HCT116 (cell line): ENCODE results near the gene CACNB1. TPM values are rescaled to one million over a fixed set of nuclear protein-coding genes. Genes with fewer than 3 reads are reported as not detected.

Experiments
- ATAC-seq: fragments of 200-7000 bp; cut with Tn5 transposase; 2 replicates; pipeline ENCODE4 v1.9.1; 2020; ENCODE audit warnings: mild to moderate bottlenecking, moderate library complexity
- BruUV-seq: library from RNA; stranded (reverse); fragments of 400-500 nt; replicated peaks from 2 replicates; lab custom pipeline; 2021; lab: Mats Ljungman, UMichigan
- CTCF ChIA-PET: fragments of 300-600 bp; sonication (Branson Sonifier 250); formaldehyde crosslinking; loops from one replicate; lab custom pipeline; 2021; ENCODE audit warnings: antibody characterized with exemption; lab: Charles Lee
- POLR2A ChIA-PET: fragments of 300-600, 350-600 bp; sonication (Branson Sonifier 250); formaldehyde crosslinking; loops from one replicate; lab custom pipeline; 2021; ENCODE audit warnings: antibody characterized with exemption; lab: Charles Lee
- RAD21 ChIA-PET, 2 experiments: fragments of 300-600 bp; sonication (Branson Sonifier 250); formaldehyde crosslinking; loops; one replicate each; lab custom pipeline; 2023; ENCODE audit warnings: low total read pairs in 2 of 2; ENCODE audit not compliant: uncharacterized antibody in 2 of 2, unreplicated experiment in 2 of 2, low non-redundant PET in 1 of 2; lab: Charles Lee
- DNase-seq: peaks from one replicate; pipeline ENCODE4 v3.0.0-alpha.2; 2010; ENCODE audit warnings: low read depth, low spot score
- H2AFZ ChIP-seq: fragments of 200-600 bp; shearing (Covaris generic), sonication (generic); 2 replicates; pipeline ENCODE4 v1.6.1; 2017; ENCODE audit warnings: low read depth, mixed run types, mixed read lengths, antibody characterized with exemption, low read length; ENCODE audit not compliant: poor library complexity, severe bottlenecking
- H3K27ac ChIP-seq: 2 replicates; pipeline ENCODE4 v1.5.1; 2012; ENCODE audit warnings: low read depth, low read length
- H3K27me3 ChIP-seq: fragments of 200-600 bp; sonication (generic); 2 replicates; pipeline ENCODE4 v1.6.1; 2016; ENCODE audit warnings: mixed run types, low read length, mixed read lengths; ENCODE audit not compliant: insufficient read depth
- H3K36me3 ChIP-seq, 2 experiments: fragments of 200-500 bp in 1 of 2; fragments of 200-600 bp in 1 of 2; sonication (Bioruptor generic) in 1 of 2; sonication (generic) in 1 of 2; 2 replicates each; pipeline versions ENCODE4 v1.5.1 to v1.6.1; 2014 to 2016; ENCODE audit warnings: low read length in 2 of 2, inconsistent platforms in 1 of 2, mixed read lengths in 1 of 2, mixed run types in 1 of 2; ENCODE audit not compliant: insufficient read depth in 2 of 2, control insufficient read depth in 1 of 2
- H3K4me1 ChIP-seq, 2 experiments: fragments of 200-600 bp in 1 of 2; sonication (generic) in 1 of 2; 2 replicates each; pipeline versions ENCODE4 v1.5.1 to v1.6.1; 2012 to 2017; ENCODE audit warnings: low read length in 2 of 2, inconsistent platforms in 1 of 2, mild to moderate bottlenecking in 1 of 2, mixed read lengths in 1 of 2, mixed run types in 1 of 2, moderate library complexity in 1 of 2; ENCODE audit not compliant: insufficient read depth in 2 of 2, control insufficient read depth in 1 of 2
- H3K4me2 ChIP-seq: fragments of 200-600 bp; sonication (generic); 2 replicates; pipeline ENCODE4 v1.6.1; 2017; ENCODE audit warnings: mixed run types, low read length, mixed read lengths
- H3K4me3 ChIP-seq, 2 experiments: fragments of 200-600 bp in 1 of 2; sonication (generic) in 1 of 2; replicated peaks in 1 of 2; 2 replicates each; pipeline ENCODE4 v1.5.1; 2011 to 2016; ENCODE audit warnings: low read length in 2 of 2, control low read depth in 1 of 2, low read depth in 1 of 2, mild to moderate bottlenecking in 1 of 2, mixed read lengths in 1 of 2, mixed run types in 1 of 2
- H3K79me2 ChIP-seq: fragments of 200-600 bp; sonication (generic); 2 replicates; pipeline ENCODE4 v1.6.1; 2017; ENCODE audit warnings: mild to moderate bottlenecking, mixed run types, low read length, moderate library complexity, mixed read lengths; ENCODE audit not compliant: insufficient read depth
- H3K9ac ChIP-seq: fragments of 200-600 bp; sonication (generic); 2 replicates; pipeline ENCODE4 v1.6.1; 2016; ENCODE audit warnings: low read length, mixed read lengths
- H3K9me2 ChIP-seq: fragments of 200-600 bp; sonication (generic), shearing (Covaris generic); 2 replicates; pipeline ENCODE4 v1.6.1; 2017; ENCODE audit warnings: mixed run types, mild to moderate bottlenecking, moderate library complexity; ENCODE audit not compliant: insufficient read depth
- H3K9me3 ChIP-seq, 2 experiments: fragments of 200-500 bp in 1 of 2; fragments of 200-600 bp in 1 of 2; sonication (Bioruptor generic) in 1 of 2; sonication (generic) in 1 of 2; 2 replicates each; pipeline ENCODE4 v1.6.1; 2014 to 2017; ENCODE audit warnings: low read length in 2 of 2, mixed read lengths in 2 of 2, inconsistent platforms in 1 of 2, low read depth in 1 of 2, mild to moderate bottlenecking in 1 of 2, mixed run types in 1 of 2, moderate library complexity in 1 of 2; ENCODE audit not compliant: control insufficient read depth in 1 of 2, insufficient read depth in 1 of 2
- H4K20me1 ChIP-seq: fragments of 200-600 bp; sonication (generic), shearing (Covaris generic); 2 replicates; pipeline ENCODE4 v1.6.1; 2017; ENCODE audit warnings: mixed run types, mild to moderate bottlenecking, moderate library complexity; ENCODE audit not compliant: insufficient read depth
- ATF3 ChIP-seq: IDR thresholded peaks from 2 replicates; pipeline ENCODE4 v1.6.1; 2012
- CTCF ChIP-seq, 3 experiments: fragments of 200-600 bp in 1 of 3; sonication (generic) in 1 of 3; IDR thresholded peaks in 2 of 3; conservative IDR thresholded peaks in 1 of 3; 2 replicates each; pipeline ENCODE4 v1.5.1; 2012 to 2017; ENCODE audit warnings: low read depth in 2 of 3, low read length in 2 of 3, antibody characterized with exemption in 1 of 3, borderline replicate concordance in 1 of 3, control low read depth in 1 of 3, mild to moderate bottlenecking in 1 of 3, mixed read lengths in 1 of 3, mixed run types in 1 of 3, moderate library complexity in 1 of 3; ENCODE audit not compliant: insufficient read depth in 1 of 3
- POLR2A ChIP-seq: IDR thresholded peaks from 2 replicates; pipeline ENCODE4 v1.7.0; 2011; ENCODE audit warnings: borderline replicate concordance; ENCODE audit not compliant: insufficient read depth, insufficient read length; ENCODE audit errors: extremely low read depth
- POLR2AphosphoS5 ChIP-seq: IDR thresholded peaks from 2 replicates; pipeline ENCODE4 v1.6.1; 2011; ENCODE audit warnings: mild to moderate bottlenecking, low read depth, low read length, moderate library complexity
- SRF ChIP-seq: IDR thresholded peaks from 2 replicates; pipeline ENCODE4 v1.6.1; 2012; ENCODE audit warnings: low read depth
- TCF7L2 ChIP-seq: IDR thresholded peaks from 2 replicates; pipeline ENCODE4 v1.7.0; 2011; ENCODE audit warnings: borderline replicate concordance, inconsistent platforms; ENCODE audit not compliant: insufficient read depth, insufficient read length; ENCODE audit errors: extremely low read depth
- YY1 ChIP-seq: IDR thresholded peaks from 2 replicates; pipeline ENCODE4 v1.6.1; 2011; ENCODE audit warnings: low read length, low read depth, moderate library complexity, mild to moderate bottlenecking; ENCODE audit not compliant: insufficient replicate concordance; ENCODE audit errors: extremely low read depth
- ZFX ChIP-seq: fragments of 450-650 bp; IDR thresholded peaks from 2 replicates; pipeline ENCODE4 v1.6.1; 2017
- intact Hi-C: fragments of 100-400 bp; cut with micrococcal nuclease; formaldehyde crosslinking; loops from 2 replicates; pipeline ENCODE4 v1.10.0; 2022
- total RNA-seq: library from RNA; stranded (reverse); gene quantifications from one replicate; pipeline ENCODE4 v1.2.1, GENCODE V29; 2021; ENCODE audit not compliant: unreplicated experiment

Gene CACNB1
- total RNA-seq, 1 experiment from 2014 or later, result 13.0 TPM

GRCh38 chr17:39151150-39151942, 46.1 kb downstream of the CACNB1 start, which contains the start of gene PLXDC1:
Gene PLXDC1 (minus strand): TSS chr17:39151637. CDS start chr17:39151437, 200 bp downstream.
- no peaks in the 10 kb centered on the region for H3K9me3 ChIP-seq
- peak within 1 kb of the TSS; percentile 89 for H2AFZ ChIP-seq
- no peaks in the 10 kb centered on the region for H3K9me2 ChIP-seq
- peak within 1 kb of the TSS; percentile 94 for H3K4me2 ChIP-seq
- H3K27me3 ChIP-seq, result no peaks in the 10 kb centered on the region
- TF ChIP-seq POLR2AphosphoS5, result no peak
- TF ChIP-seq YY1, result no peak
- TF ChIP-seq CTCF (IDR thresholded peaks at IDR 0.05 in 2 of 3, conservative IDR thresholded peaks at IDR 0.05 in 1 of 3; ENCODE audit: borderline replicate concordance in 1 of 3, insufficient read depth in 1 of 3, low read depth in 2 of 3, low read length in 2 of 3), result no peak
- TF ChIP-seq POLR2A, result no peak
- no peak for TF ChIP-seq ATF3
- no peak for TF ChIP-seq TCF7L2
- no peak for TF ChIP-seq ZFX
- TF ChIP-seq SRF, result no peak
- H3K4me3 ChIP-seq, result peak within 1 kb of the TSS; percentile 36 to 62
- peaks cover 11 to 23% of the 10 kb centered on the region in 2 experiments for H3K4me1 ChIP-seq
- no peaks in the 10 kb centered on the region for H4K20me1 ChIP-seq
- peak within 1 kb of the TSS; percentile 67 for H3K9ac ChIP-seq
- intact Hi-C loops, result loop anchor here (10.0 kb wide), 1 partner anchor 417 kb away; the partner anchor contains the start of gene CISD3
- DNase-seq (no peak), ATAC-seq (no peak)
- no peaks in the 10 kb centered on the region for H3K36me3 ChIP-seq
- POLR2A ChIA-PET, result no interaction called here
- RAD21 ChIA-PET, result interaction anchor here in 1 of 2 experiments (0.7 kb wide), 1 partner anchor 168 kb away, joined by 4 read pairs; no protein-coding TSS in a partner anchor
- CTCF ChIA-PET, result interaction anchor here (3.7 to 5.5 kb wide), 2 partner anchors 168 kb away, joined by 28 to 135 read pairs; no protein-coding TSS in a partner anchor
- no TSS peak for BruUV-seq
- no peaks in the 10 kb centered on the region for H3K79me2 ChIP-seq
- peak within 1 kb of the TSS; percentile 56 for H3K27ac ChIP-seq
